Right cardiac atrium (tissue), 5 donors: Measurements from ENCODE around the gene CIDEC. TPM values are rescaled to one million over a fixed set of nuclear protein-coding genes. Genes with fewer than 3 reads are reported as not detected.
"Not testable (repeated sequence)": the region's sequence is repeated elsewhere in the genome, so short reads cannot be mapped to it uniquely, and the experiment has no call there.

Source experiments
- ATAC-seq, 2 donors: fragments of 200-7000 bp; cut with Tn5 transposase; one replicate each; pipeline versions ENCODE4 v1.8.0 to v1.9.1; 2020; ENCODE audit warnings: moderate library complexity in 2 of 2, mild to moderate bottlenecking in 1 of 2
- DNase-seq, 3 donors: peaks; one replicate each; pipeline ENCODE4 v3.0.0-alpha.2; 2020
- H3K27ac ChIP-seq: one replicate; pipeline ENCODE4 v1.5.1; 2013; ENCODE audit warnings: mild to moderate bottlenecking, low read length, control low read depth, moderate library complexity
- H3K27me3 ChIP-seq: one replicate; pipeline ENCODE4 v1.6.1; 2013; ENCODE audit not compliant: control insufficient read depth, insufficient read depth
- H3K4me1 ChIP-seq: one replicate; pipeline ENCODE4 v1.6.1; 2013; ENCODE audit warnings: low read length; ENCODE audit not compliant: control insufficient read depth, insufficient read depth
- H3K4me3 ChIP-seq: one replicate; pipeline ENCODE4 v1.5.1; 2013; ENCODE audit warnings: low read length, control low read depth
- H3K9me3 ChIP-seq: one replicate; pipeline ENCODE4 v1.6.1; 2013; ENCODE audit warnings: low read length; ENCODE audit not compliant: control insufficient read depth
- WGBS: extraction: QIAGEN DNeasy Blood & Tissue Kit; methylation state at CpG from one replicate; pipeline ENCODE4 v1.1.7; 2013; 5-methylcytosine and 5-hydroxymethylcytosine counted together
- intact Hi-C, 4 donors: fragments of 100-400 bp; cut with DNase I; formaldehyde crosslinking; loops; one replicate each; pipeline versions ENCODE4 v1.11.0 to v1.14.0; 2022 to 2023
- polyA plus RNA-seq: library from polyadenylated mRNA; stranded (reverse); fragments of 200-250 nt; gene quantifications from one replicate; pipeline ENCODE4 v1.2.3, GENCODE V29; 2013
- total RNA-seq, 4 donors: library from RNA; stranded (reverse); fragmentation: NEBNext Ultra II Directional; extraction: Animal tissue kit (Norgen Biotek cat#: 25700); gene quantifications; one replicate each; pipeline ENCODE4 v1.2.1, GENCODE V29; 2021
- donor health status: healthy with polysubstance abuse.
- donor health status: DM: no; HTN: yes; CAD: no.
- donor health status: DM: no; HTN: no; CAD: no.
- donor health status: DM: no; HTN: yes; CAD: no; lungs with severe emphysema.
- donor health status: DM: yes; HTN: yes; CAD: no.

CIDEC gene
- total and polyA plus RNA-seq, 5 donors = 0.38 to 29.5 (median 4.4) TPM; not detected in 1

GRCh38 chr3:9901967-9902366 is 21.9 kb upstream of the CIDEC start:
- Histone ChIP-seq H3K9me3 (no peaks in the 10 kb centered on the region), H3K4me1 (peaks cover 3% of the 10 kb centered on the region), H3K27ac (no peak overlapping the region), H3K27me3 (no peaks in the 10 kb centered on the region), H3K4me3 (no peak overlapping the region)
- DNase-seq (no peak), ATAC-seq (no peak)
- 73% methylated on average over 5 of the region's 5 CpGs for WGBS
- intact Hi-C loops = no loop called here

DNA sequence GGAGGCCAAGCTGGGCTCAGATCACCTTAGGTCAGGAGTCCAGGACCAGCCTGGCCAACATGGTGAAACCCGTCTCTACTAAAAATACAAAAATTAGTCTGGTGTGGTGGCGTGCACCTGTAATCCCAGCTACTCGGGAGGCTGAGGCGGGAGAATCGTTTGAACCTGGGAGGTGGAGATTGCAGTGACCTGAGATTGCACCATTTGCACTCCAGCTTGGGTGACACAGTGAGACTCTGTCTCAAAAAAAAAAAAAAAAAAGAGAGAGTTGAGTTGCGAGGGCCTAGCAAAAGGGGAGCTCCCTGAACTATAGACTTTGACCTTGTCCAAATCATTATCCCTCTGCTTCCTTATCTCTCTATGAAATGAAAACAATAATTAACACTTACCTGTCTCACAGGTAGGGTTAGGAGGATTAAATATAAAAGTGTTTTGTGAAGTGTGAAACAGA is 20.9 kb upstream of the CIDEC start:
- WGBS = 93% methylated on average over 6 of the region's 6 CpGs
- intact Hi-C loops = not testable (repeated sequence)

GRCh38 chr3:9899289-9899791 is 19.3 kb upstream of the CIDEC start:
- 51% methylated on average over 3 of the region's 3 CpGs for WGBS
- DNase-seq (no peak), ATAC-seq (no peak)
- Histone ChIP-seq H3K27me3 (no peaks in the 10 kb centered on the region), H3K4me3 (no peak overlapping the region), H3K27ac (no peak overlapping the region), H3K4me1 (peaks cover 3% of the 10 kb centered on the region), H3K9me3 (no peaks in the 10 kb centered on the region)
- intact Hi-C loops = no loop called here

More for the DNA sequence above, 20.9 kb upstream of the CIDEC start:
- not testable (repeated sequence) for H3K4me1 ChIP-seq, ATAC-seq, H3K4me3 ChIP-seq, H3K9me3 ChIP-seq, H3K27ac ChIP-seq, DNase-seq, H3K27me3 ChIP-seq

- no peaks in the 10 kb centered on the region for H3K27me3 ChIP-seq
- H3K9me3 ChIP-seq = no peaks in the 10 kb centered on the region
- DNase-seq = no peak
- intact Hi-C loops = no loop called here
- H3K4me1 ChIP-seq = peaks cover 3% of the 10 kb centered on the region
- ATAC-seq = no peak
- H3K4me3 ChIP-seq = no peak overlapping the region
- no peak overlapping the region for H3K27ac ChIP-seq
- 71% methylated on average over 8 of the region's 8 CpGs for WGBS
These were observed 18.6 kb upstream of the CIDEC start for GRCh38 chr3:9898467-9899241.

- Histone ChIP-seq H3K27ac (no peak overlapping the region), H3K9me3 (no peaks in the 10 kb centered on the region), H3K27me3 (no peaks in the 10 kb centered on the region), H3K4me3 (no peak overlapping the region), H3K4me1 (peaks cover 3% of the 10 kb centered on the region)
- intact Hi-C loops = no loop called here
- ATAC-seq = peak; percentile 47 to 49
- no peak for DNase-seq
- WGBS = 52% methylated on average over 4 of the region's 4 CpGs
These were observed 17.6 kb upstream of the CIDEC start for GRCh38 chr3:9897408-9898372.

GRCh38 chr3:9896755-9897407 is 16.8 kb upstream of the CIDEC start:
- H3K4me3 ChIP-seq, H3K4me1 ChIP-seq, ATAC-seq, intact Hi-C loops, H3K27me3 ChIP-seq, DNase-seq, H3K9me3 ChIP-seq, H3K27ac ChIP-seq: not testable (repeated sequence)
- 90% methylated on average over 10 of the region's 10 CpGs for WGBS

DNA sequence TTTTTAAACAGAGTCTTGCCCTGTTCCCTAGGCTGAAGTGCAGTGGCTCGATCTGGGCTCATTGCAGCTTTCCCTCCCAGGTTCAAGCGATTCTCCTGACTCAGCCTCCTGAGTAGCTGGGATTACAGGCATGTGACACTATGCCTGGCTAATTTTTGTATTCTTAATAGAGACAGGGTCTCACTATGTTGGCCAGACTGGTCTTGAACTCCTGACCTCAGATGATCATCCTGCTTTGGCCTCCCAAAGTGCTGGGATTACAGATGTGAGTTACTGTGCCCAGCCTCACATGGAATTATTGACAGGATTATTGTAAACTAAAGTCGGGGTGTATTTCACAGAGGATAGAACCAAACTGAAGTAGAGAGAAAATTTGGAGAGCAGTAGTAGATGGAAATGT is 15.7 kb upstream of the CIDEC start:
- H3K4me1 ChIP-seq, H3K27ac ChIP-seq, H3K4me3 ChIP-seq, intact Hi-C loops, H3K27me3 ChIP-seq, DNase-seq, ATAC-seq, H3K9me3 ChIP-seq: not testable (repeated sequence)
- 93% methylated on average over 3 of the region's 3 CpGs for WGBS

GRCh38 chr3:9893739-9894138 is 13.7 kb upstream of the CIDEC start:
- DNase-seq (no peak), ATAC-seq (no peak)
- Histone ChIP-seq H3K27me3 (no peaks in the 10 kb centered on the region), H3K27ac (no peak overlapping the region), H3K4me3 (no peak overlapping the region), H3K4me1 (peaks cover 4% of the 10 kb centered on the region), H3K9me3 (no peaks in the 10 kb centered on the region)
- 84% methylated on average over 1 of the region's 1 CpG for WGBS
- intact Hi-C loops = no loop called here

- DNase-seq (no peak), ATAC-seq (no peak)
- Histone ChIP-seq H3K4me1 (peaks cover 2% of the 10 kb centered on the region), H3K9me3 (no peaks in the 10 kb centered on the region), H3K4me3 (peak overlapping the region; percentile 83), H3K27me3 (no peaks in the 10 kb centered on the region), H3K27ac (peak overlapping the region; percentile 89)
- intact Hi-C loops = no loop called here
- WGBS = 10% methylated on average over 12 of the region's 12 CpGs
These were observed 11.1 kb upstream of the CIDEC start for GRCh38 chr3:9891072-9891622.

GRCh38 chr3:9890249-9891071 is 10.4 kb upstream of the CIDEC start, which contains the start of gene JAGN1:
JAGN1 (plus strand) TSS chr3:9890610; CDS start chr3:9890723, 113 bp downstream.
- Histone ChIP-seq H3K27me3 (no peaks in the 10 kb centered on the region), H3K4me3 (peak within 1 kb of the TSS; percentile 83), H3K4me1 (peaks cover 2% of the 10 kb centered on the region), H3K9me3 (no peaks in the 10 kb centered on the region), H3K27ac (peak within 1 kb of the TSS; percentile 89)
- peak; percentile 89 to 96 (median 95) for DNase-seq
- intact Hi-C loops = no loop called here
- WGBS = under 1% methylated on average over 62 of the region's 62 CpGs
- ATAC-seq = peak; percentile 97 to 98
